Stimulated activated naive CD4-positive, alpha-beta T cell treated with Interleukin-2 at 50 U/mL for 16 hours (primary cell): Measurements from ENCODE around the gene LYZL4.

Experiments used
- DNase-seq: peaks from one replicate; lab custom pipeline; 2025; lab: John Stamatoyannopoulos, UW

The LYZL4 gene

DNA sequence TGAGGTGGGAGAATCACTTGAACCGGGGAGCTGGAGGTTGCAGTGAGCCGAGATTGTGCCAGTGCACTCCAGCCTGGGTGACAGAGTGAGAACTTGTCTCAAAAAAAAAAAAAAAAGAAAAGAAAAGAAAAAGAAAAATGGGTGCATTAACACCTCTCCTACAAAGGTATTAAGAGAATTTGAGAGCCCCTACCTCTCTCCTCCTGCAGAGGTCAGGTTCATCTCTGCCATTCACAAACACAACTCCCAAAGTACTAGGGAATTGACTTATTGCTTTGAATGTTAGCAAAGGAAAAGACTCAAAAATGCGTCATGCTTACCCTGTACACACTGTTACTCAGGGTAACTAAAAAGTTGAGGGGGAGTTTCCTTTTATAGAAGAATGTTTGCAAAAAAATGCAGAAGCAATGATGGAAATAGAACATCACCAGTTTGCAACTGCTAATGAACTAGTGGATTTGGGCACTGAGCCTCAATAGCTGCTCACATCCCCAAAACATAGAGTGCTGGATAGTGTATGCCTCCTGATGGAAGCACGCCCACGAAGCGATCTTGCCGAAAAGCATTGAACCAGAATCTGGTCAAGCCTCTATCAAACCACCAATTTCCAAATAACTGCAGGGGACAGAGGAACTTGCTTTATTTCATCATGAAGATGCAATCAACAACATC is 15.5 kb upstream of the LYZL4 start:
- no peak for DNase-seq

- DNase-seq = no peak
Observed at GRCh38 chr3:42424911-42425310, 14.5 kb upstream of the LYZL4 start.

DNA sequence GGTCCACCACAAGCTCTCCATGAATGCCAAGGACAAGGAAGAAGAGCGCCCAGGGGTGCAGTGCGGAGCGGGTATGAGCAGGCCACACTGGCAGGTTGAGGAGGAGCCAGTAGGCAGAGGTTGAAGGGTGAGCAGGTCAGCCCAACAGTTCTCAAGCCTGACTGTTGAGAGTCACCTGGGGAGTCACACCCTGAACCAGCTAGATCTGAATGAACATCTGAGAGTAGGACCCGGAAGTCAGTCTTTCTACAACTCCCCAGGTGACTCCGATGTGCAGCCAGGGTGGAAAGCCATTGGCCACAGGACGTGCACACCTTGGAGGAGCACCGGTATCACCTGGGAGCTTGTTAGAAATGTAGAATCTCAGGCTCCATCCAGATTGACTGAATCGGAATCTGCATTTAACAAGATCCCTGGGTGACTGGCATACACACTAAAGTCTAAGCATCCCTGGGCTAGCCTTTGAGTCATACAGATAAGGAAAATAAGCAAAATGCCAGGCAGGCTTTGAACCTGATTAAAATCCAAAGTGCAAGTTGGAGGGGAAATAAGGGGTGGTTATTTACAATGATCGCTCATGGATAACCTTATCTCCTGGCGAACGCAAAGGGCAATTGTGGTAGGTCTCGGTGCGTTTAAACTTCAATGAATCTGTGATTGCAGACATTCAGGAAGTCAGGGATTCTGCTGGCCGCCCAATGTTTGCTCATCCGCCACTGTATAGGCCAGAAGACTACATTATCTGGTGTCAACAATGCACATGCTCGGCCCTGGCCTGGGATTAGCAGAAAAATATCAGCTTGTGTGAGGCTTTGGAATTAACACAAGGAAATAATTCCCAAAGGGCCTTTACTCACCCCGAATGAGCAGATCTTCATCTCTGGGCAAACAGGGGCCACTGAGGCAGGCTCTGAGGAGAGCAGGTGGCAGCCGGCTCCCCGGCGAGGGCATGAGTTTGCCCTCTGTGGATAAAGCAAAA is 11.7 kb upstream of the LYZL4 start:
- no peak for DNase-seq

GRCh38 chr3:42419563-42419962 is 9.2 kb upstream of the LYZL4 start:
- DNase-seq = no peak

GRCh38 chr3:42412526-42413155 is 2.2 kb upstream of the LYZL4 start:
- no peak for DNase-seq

GRCh38 chr3:42411429-42411828 is 1.0 kb upstream of the LYZL4 start:
- DNase-seq = no peak

DNA sequence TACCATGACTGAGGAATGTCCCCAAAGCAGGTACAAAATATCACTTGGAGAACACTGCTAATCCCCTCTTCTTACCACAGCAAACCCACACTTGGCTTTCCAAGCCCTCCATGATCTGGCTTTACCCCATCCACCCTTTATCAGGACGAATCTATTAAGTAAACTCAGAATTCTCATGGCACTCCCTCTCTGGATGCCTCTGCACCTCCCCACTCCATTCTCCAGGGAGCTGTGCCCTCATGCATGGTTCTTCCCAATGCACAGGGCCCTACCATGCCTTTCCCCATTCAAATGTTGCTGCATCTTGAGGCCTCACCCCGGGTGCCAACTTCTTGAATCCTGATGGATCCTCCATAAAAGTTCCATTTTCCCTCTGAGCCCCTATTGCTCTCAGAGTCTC is 2.3 kb downstream of the LYZL4 start:
- no peak for DNase-seq

DNA sequence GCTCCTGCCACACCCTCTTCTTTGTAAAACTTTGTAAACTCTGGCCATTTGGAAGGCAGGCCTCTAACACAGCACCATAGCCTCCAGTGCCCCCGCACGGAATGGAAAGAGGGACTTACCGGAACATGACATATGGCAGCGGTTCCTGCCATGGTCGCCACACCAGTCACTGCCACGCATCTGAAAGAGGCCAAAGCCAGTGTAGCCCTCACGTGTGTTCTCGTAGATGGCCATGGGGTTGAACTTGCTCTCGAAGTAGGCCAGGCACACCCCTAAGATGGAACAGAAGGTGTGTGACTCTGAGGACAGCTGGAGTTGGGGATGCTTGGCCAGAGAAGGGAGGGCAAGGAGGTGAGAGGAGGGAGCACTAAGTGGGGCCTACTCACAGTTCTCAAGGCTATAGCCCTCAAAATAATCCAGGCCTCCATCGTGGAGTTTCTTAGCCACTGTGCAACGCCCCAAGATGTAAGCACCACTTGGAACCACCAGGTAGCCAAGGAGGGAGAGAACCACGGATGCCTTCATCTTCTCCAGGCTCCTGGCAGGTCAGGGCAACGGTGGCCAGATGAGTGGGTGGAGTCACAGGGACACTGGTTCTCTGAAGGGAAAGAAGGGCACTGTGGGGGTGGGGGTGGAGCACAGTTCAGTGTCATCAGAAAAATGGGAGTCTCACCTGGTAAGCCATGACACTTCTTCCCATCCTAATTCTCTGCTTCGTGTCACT is 3.5 kb downstream of the LYZL4 start:
- no peak for DNase-seq

DNA sequence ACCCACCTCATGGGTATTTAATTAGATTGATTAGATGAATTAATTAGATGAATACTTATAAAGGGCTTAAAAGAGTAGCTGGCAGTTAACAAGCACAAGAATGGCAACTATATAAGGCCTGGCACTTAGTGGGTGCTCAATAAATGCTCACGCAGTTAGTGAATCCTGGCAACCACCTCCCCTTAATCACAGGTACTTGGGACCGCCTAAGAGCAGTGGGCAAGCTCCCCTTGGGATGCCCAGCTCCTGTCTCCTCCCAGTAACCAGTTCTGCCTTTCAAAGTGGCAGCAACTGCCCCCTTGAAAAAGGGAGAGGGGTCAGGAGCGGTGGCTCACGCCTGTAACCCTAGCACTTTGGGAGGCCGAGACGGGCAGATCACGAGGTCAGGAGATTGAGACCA is 4.6 kb downstream of the LYZL4 start:
- DNase-seq = no peak

DNA sequence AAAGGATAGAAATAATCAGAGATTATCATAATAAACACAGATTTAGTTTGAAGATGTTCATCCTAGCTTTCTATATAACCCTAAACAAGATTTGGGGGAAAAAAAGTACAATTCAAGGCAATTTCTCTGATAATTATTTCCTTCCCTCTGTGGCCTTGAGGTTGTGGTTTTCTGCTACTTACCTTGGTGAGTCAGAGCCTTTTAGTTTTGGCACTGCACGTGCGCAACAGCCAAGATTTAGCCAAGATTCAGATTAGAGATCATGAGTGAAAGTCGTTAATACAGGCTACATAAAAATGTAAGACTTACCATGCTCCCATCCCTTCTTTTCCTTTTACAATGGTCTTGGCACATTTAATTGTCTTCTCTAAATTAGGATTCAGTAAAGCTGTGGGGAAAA is 6.7 kb downstream of the LYZL4 start:
- no peak for DNase-seq

DNA sequence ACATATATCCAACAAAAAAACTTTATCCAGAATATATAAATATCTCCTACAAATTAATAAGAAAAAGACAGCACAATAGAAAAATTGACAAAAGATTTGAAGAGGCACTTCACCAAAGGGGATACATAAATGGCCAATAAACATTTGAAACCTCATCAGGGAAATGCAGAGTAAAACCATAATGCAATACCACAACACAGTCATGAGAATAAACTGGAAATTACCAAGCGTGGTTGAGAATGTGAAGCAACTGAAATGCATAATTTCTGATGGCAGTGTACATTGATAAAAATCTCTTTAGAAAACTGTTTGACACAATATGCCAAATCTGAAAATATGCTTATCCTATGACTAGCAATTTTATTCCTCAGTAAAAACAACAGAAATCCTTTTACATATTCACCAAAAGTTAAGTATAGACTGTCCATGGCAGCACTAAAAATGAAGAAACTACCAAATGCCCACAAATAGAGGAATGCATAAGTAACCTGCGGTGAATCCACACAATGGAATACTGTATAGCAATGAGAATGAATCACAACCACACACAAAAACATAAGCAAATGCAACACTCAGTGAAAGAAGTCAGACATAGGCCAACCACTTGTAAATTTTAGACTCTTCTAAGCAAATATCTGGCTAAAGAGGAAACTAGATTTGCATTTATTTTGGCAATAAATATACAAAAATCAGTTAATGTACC is 7.9 kb downstream of the LYZL4 start:
- no peak for DNase-seq

- no peak for DNase-seq
Observed at GRCh38 chr3:42398080-42398479, 12.3 kb downstream of the LYZL4 start.

DNA sequence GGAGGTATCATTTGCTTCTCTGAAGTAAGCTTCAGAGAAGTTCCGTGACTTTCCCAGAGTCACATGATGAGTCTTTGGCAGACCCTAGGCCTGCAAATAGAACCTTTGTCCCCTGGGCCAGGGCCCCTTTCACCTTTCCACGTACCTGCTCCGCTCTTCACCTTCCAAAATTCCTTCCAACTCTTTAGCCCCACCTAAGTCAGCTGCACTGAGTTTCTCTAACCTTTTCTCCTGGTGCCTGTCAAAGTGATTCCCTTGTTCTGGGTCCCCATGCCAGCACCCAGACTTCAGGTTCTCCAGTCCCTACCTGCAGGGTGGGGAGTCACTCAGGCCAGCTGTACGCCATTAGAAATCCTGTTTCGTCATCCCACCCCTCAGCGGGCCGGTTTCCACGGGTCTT is 12.8 kb downstream of the LYZL4 start:
- no peak for DNase-seq

- no peak for DNase-seq
Observed at GRCh38 chr3:42394579-42395288, 15.7 kb downstream of the LYZL4 start.

DNA sequence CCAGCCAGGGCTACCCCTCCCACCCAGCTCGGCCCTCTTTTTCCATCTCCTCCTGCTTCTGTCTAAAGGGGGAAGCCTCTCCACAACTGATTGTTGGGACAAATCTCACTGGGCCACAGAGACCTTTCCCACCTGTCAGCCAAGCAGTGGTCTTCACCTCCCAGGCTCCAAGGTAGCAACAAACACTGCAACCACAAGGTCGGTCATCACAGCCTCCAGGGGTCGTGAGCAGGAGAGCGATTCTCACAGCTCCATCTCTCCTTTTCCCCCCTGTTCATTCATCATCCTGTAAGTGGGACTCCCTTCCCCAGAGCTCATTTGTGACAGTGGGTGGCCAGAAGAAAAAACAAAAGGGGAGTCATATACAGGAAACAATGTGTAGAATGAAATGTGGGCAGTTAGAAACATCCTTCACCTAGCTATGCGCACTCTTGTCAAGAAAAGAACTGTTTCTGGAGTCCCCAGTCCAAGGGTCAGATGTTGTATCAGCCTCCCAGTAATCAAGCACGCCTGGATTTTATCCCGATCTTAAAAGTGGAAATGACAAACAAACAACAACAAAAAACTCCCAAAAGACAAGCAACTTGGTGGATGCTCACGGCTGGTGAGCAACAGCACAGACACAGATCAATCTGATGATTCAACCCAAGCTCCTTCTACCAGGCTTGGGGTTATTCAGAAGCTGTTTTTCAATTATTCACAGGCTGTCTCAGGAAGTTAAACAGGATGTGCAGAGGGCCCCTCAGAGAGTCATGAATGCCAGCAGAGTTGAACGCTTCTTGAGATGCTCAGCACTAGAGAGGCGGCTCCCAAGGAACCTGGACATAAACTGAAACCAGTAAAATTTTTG is 22.4 kb downstream of the LYZL4 start:
- no peak for DNase-seq

DNA sequence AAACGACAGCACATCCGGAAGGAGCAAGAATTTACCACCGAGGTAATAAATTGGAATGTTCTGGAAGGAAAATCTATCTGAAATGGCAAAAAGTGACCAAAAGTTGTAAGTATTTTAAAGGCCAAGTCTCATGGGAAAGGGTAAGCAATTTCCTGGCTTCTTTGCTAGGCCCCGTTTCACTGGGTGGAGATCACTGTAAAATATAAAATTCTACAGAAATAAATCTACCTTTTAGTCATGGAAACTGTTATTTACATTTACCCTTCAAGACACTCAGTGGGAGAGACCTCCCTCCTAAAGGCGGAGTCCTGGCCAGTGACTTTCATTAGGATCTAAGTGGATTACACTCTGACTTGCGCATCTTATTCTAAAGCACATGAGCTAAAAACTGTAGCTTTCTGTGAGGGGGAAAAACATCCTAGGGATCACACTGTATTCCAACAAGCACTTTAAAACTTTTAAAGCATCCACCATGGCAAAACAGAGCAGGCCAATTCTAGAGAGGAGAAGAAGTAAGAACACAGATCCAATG is 28.8 kb downstream of the LYZL4 start:
- no peak for DNase-seq

- DNase-seq = no peak
Observed at GRCh38 chr3:42377681-42378080, 32.7 kb downstream of the LYZL4 start.

DNA sequence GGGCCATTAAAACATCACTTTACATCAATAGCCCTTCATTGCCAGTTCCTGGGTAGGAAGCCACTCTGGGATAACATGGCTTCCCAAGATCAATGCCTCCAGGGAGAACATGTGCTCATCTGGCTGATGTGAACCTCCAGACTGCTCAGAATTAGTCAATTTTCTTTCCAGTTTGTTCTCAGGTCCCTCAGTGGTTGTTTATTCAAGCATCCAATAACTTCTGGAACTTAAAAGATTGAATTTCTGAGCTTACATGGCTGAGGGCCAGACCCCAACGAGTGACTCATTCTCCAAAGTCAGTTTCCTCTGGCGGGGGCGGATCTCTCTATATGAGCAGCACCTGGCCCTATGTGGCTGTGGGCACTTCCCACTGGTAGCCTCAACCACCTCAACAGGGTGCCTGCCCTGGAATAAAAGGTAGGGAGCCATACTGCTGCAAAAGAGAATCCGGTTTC is 34.0 kb downstream of the LYZL4 start:
- no peak for DNase-seq

GRCh38 chr3:42375121-42375800 is 35.1 kb downstream of the LYZL4 start:
- DNase-seq = no peak
